ENCODE results near the gene ZSCAN4.

ZSCAN4 gene

DNA sequence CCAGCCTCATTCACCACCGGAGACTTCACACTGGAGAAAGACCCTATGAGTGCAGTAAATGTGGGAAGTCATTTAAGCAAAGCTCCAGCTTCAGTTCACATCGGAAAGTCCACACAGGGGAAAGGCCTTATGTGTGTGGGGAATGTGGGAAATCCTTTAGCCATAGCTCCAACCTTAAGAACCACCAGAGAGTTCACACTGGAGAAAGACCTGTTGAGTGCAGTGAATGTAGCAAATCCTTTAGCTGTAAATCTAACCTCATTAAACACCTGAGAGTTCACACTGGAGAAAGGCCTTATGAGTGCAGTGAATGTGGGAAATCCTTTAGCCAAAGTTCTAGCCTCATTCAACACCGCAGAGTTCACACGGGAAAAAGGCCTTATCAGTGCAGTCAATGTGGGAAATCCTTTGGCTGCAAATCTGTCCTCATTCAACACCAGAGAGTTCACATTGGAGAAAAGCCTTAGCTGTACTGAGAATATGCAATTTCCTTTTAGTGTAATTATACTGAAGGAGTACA is 27.0 kb upstream of the ZSCAN4 start:
- H3K4me3 ChIP-seq (ENCODE audit: low read depth, low read length) = no peak overlapping the region
- TF ChIP-seq, protein P1, sequence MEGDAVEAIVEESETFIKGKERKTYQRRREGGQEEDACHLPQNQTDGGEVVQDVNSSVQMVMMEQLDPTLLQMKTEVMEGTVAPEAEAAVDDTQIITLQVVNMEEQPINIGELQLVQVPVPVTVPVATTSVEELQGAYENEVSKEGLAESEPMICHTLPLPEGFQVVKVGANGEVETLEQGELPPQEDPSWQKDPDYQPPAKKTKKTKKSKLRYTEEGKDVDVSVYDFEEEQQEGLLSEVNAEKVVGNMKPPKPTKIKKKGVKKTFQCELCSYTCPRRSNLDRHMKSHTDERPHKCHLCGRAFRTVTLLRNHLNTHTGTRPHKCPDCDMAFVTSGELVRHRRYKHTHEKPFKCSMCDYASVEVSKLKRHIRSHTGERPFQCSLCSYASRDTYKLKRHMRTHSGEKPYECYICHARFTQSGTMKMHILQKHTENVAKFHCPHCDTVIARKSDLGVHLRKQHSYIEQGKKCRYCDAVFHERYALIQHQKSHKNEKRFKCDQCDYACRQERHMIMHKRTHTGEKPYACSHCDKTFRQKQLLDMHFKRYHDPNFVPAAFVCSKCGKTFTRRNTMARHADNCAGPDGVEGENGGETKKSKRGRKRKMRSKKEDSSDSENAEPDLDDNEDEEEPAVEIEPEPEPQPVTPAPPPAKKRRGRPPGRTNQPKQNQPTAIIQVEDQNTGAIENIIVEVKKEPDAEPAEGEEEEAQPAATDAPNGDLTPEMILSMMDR (IDR thresholded peaks at IDR 0.05; ENCODE audit: low read depth, low read length) = no peak

DNA sequence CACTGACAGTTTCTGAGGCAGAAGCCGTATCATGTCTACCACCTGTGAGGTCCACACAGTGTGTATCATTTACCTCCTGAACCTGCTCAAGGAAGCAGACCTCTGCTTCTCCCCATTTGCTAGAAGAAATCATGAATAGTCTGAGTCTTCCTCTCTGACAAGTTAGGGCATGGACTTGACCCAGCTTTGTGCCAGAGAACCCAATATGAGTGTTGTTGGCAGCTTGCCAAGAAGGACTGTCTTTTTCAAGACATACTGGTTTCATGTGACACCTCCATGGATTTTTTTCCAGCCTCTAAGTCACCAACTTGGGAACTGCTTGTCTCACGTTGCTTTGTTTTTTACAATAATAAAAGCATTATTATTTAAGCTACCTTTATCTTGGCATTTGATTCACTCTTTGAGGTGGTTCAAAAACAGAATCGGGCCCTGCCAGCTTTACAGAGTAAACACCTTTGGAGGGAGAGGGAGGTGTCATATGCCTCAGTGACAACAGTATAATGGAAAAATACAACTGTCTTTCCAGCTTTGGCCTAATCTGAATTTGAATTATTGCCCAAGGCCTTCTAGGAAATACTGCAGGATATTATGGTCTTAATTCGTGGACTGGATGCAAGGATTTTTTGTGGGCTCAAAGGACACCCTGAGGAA is 26.2 kb upstream of the ZSCAN4 start:
- no peak overlapping the region for H3K4me3 ChIP-seq (ENCODE audit: low read depth, low read length)
- TF ChIP-seq, protein P1 (IDR thresholded peaks at IDR 0.05; ENCODE audit: low read depth, low read length) = no peak

DNA sequence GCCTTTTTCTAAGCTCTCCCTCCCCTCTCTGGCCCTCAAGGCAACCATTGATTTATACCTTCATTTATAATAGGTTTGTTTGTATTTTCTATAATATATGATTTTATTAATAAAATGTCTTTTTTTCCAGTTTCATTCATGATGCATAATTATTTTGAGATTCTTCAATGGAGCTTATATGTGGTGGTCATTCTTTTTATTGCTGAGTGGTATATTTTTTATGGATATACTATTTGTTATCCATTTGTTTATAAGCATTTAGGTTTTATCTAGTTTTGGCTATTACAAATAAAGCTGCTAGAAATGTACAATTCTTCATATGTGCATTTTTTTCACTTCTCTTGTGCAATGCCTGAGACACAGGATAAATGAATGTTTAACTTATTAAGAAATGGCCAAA is 25.0 kb upstream of the ZSCAN4 start:
- TF ChIP-seq, protein P1 (IDR thresholded peaks at IDR 0.05; ENCODE audit: low read depth, low read length) = no peak

DNA sequence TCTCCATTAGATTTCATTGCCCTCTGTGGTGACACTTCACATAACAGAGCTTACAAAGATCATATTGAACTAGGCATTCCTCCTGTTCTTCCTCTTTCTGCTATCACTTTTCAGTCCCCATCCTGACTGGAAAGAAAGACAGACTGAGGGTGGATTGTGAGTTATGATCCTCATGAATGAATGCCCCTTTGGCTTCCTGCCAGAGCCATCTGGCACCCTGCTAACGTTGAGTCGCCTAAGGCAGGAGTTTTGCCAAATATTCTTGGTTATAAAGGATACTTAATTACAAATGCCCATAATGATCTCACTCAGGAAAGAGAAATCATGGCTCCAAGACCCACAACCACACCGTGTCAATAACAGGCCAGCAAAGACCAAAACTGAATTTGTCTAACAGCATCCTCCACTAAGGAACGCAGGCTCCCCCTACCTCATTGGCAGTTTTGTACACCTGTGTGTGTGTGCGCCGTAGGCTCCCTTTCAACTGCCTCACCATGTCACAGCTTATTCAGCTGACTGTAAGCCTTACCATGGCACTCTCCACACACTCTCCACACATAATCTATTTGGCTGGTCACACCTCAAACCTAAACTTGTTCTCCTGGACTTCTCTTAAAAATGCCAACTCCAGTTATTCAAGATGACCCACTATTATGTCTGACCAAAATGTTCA is 20.3 kb upstream of the ZSCAN4 start:
- no peak overlapping the region for H3K4me3 ChIP-seq (ENCODE audit: low read depth, low read length)
- TF ChIP-seq, protein P1 (IDR thresholded peaks at IDR 0.05; ENCODE audit: low read depth, low read length) = no peak

More for the DNA sequence above, 25.0 kb upstream of the ZSCAN4 start:
- no peak overlapping the region for H3K4me3 ChIP-seq (ENCODE audit: low read depth, low read length)

DNA sequence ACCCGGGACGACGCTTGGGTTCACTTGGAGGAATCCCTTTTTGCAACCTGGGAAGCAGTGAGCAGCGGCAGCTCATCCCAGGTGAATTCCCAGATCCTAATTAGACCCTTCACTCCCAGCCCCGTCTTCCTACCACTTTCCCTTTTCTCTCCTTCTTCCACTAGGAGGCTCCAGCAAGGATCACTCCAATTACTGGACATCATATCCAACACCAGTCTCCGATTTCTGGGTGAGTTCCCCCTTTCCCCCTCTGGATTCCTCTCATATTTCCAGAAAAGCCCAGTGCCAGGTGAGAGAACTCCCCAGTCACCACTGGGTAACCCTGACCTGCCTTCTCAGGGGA is 17.1 kb upstream of the ZSCAN4 start:
- H3K4me3 ChIP-seq (ENCODE audit: low read depth, low read length) = no peak overlapping the region
- TF ChIP-seq, protein P1 (IDR thresholded peaks at IDR 0.05; ENCODE audit: low read depth, low read length) = no peak

DNA sequence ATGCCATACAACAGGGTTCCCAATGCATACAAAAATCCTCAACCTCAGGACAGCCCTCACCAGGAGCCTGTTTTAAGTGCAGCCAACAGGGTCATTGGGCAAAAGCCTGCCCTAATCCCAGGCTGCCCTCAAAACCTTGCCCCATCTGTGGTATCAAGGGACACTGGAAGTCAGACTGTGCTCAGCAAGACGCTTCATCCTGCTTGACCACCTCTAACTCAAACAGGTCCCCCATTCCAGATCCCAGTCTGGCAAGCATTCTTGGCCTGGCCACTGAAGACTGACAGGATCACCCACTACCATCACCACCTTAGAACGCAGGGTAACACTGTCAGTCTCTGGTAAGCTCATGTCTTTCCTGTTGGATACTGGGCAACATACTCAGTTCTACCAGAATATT is 15.0 kb upstream of the ZSCAN4 start:
- no peak overlapping the region for H3K4me3 ChIP-seq (ENCODE audit: low read depth, low read length)
- TF ChIP-seq, protein P1 (IDR thresholded peaks at IDR 0.05; ENCODE audit: low read depth, low read length) = no peak

DNA sequence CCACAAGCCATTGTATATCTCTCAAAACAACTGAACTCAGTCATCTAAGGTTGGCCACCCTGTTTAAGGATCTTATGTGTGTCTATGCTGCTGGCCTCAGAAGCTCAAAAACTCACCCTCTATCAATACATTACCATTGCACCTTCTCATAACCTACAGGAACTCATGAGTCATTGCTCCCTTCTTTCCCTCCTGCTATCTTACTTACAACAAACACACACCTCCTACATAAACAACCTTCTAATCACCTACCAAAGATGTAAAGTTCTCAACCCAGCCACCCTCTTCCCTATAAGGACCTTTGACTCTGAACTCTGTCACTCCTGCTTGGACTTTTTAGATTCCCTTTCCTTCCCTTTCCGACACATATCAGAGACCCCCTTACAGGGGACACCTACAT is 13.3 kb upstream of the ZSCAN4 start:
- no peak overlapping the region for H3K4me3 ChIP-seq (ENCODE audit: low read depth, low read length)
- TF ChIP-seq, protein P1 (IDR thresholded peaks at IDR 0.05; ENCODE audit: low read depth, low read length) = no peak
